Stimulated activated effector memory CD8-positive, alpha-beta T cell treated with anti-CD3 and anti-CD28 coated beads, Interleukin-12 subunit alpha, Interleukin-12 subunit beta, amount 100 ng/mL, for 72 hours (primary cell): Measurements from ENCODE around the gene INTS11.
A peak's percentile ranks its signal among the peaks of the same experiment; 100 is the strongest.

ENCODE experiments used
- ATAC-seq: fragments of 150-1000 bp; cut with Tn5 transposase; 2 replicates; pipeline ENCODE4 v1.10.0; 2021
- DNase-seq, 2 donors: peaks; one replicate each; pipeline ENCODE4 v3.0.0; 2021 to 2022; ENCODE audit warnings: low spot score in 2 of 2
- H3K27ac Mint-ChIP-seq: one replicate; pipeline ENCODE4 v1.8.0; 2022; ENCODE audit warnings: mild to moderate bottlenecking, mixed read lengths
- H3K36me3 Mint-ChIP-seq: one replicate; pipeline ENCODE4 v1.8.0; 2022; ENCODE audit warnings: mild to moderate bottlenecking, mixed read lengths
- H3K4me1 Mint-ChIP-seq: one replicate; pipeline ENCODE4 v1.8.0; 2022; ENCODE audit warnings: mixed read lengths
- H3K4me3 Mint-ChIP-seq: one replicate; pipeline ENCODE4 v1.8.0; 2022; ENCODE audit warnings: mild to moderate bottlenecking, mixed read lengths
- H3K9me3 Mint-ChIP-seq: one replicate; pipeline ENCODE4 v1.8.0; 2022; ENCODE audit warnings: mixed read lengths

INTS11 gene

DNA sequence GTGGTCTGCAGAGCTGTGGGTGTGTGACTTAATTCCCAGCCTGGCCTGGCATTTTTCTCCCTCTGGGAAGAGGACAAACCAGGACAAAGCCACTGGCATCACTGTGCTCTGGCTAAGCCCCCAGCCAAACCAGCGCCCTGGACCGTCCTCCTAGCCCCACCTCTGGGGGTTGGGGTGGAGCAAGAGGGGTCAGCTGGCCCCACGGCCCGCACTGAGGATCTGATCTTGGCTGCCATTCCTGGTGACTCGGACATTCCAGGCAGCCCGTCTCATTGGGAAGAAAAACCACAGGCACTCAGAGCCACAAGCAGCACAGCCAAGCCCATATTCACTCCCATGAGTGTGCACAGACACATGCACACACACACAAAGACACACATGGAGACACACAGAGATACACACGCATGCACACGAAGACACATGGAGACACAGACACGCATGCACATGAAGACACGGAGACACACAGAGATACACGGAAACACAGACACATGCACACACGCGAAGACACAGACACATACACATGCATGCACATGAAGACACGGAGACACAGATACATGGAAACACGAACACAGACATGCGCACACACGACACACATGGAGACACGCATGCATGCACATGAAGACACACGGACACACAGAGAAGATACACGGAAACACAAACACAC, 36.2 kb upstream of the INTS11 start:
- Mint-ChIP-seq H3K36me3 (no peaks in the 10 kb centered on the region), H3K9me3 (no peaks in the 10 kb centered on the region)
- no peak for ATAC-seq

DNA sequence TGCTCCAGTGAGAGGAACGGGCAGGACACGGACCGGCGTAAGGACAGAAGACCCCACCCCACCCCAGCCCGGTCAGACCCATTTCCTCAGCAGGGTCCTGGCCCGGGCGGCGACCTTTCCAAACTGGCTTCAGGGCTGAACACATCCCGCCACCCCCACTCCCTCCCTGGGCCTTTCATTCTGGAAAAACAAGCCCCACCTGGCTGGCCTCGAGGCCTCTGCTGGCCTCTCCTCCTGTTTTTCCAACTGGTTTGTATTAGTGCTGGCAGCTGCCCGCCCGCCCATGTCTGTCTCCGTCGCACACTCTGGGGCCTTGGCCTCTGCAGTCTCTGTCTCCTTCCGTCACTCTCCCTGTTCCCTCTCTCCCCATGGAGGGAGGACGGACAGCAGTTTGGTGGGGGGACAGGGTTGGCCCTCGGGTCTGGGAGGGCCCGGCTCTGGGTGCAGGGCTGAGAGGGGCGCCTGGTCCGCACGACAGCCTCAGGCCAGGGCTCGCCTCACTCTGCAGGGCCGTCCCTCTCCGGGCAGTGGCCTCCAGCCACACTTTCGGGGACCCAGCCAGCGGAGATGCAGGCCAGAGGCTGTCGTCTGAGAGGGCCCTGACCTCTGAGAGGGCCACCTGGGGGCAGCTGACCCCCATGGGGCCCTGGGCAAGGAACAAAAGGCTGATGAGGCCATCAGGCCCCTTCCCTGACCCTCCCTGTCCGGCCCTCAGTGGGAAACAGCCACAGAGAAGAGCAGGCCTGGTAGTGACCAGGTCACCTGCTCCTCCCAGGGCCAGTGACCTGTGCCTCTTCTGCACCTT, 35.4 kb upstream of the INTS11 start:
- H3K36me3 Mint-ChIP-seq: no peaks in the 10 kb centered on the region
- no peak for DNase-seq
- peaks cover 5% of the 10 kb centered on the region for H3K4me1 Mint-ChIP-seq
- H3K27ac Mint-ChIP-seq: no peak overlapping the region
- no peak overlapping the region for H3K4me3 Mint-ChIP-seq
- H3K9me3 Mint-ChIP-seq: no peaks in the 10 kb centered on the region
- ATAC-seq: no peak

More for the DNA sequence above, 36.2 kb upstream of the INTS11 start:
- Mint-ChIP-seq H3K4me1 (peaks cover 5% of the 10 kb centered on the region), H3K27ac (no peak overlapping the region), H3K4me3 (no peak overlapping the region)
- no peak for DNase-seq

GRCh38 chr1:1359308-1359663, 34.8 kb upstream of the INTS11 start:
- H3K4me3 Mint-ChIP-seq: no peak overlapping the region
- no peaks in the 10 kb centered on the region for H3K9me3 Mint-ChIP-seq
- DNase-seq (no peak), ATAC-seq (peak; percentile 27)
- H3K36me3 Mint-ChIP-seq: no peaks in the 10 kb centered on the region
- peaks cover 5% of the 10 kb centered on the region for H3K4me1 Mint-ChIP-seq
- no peak overlapping the region for H3K27ac Mint-ChIP-seq

GRCh38 chr1:1358433-1359271, 34.2 kb upstream of the INTS11 start, which contains the start of gene MXRA8:
Gene MXRA8 (minus strand): TSS chr1:1358555. CDS start chr1:1358504, 51 bp downstream.
- Mint-ChIP-seq H3K4me3 (no peak within 1 kb of the TSS), H3K27ac (no peak within 1 kb of the TSS), H3K9me3 (no peaks in the 10 kb centered on the region), H3K4me1 (peaks cover 5% of the 10 kb centered on the region), H3K36me3 (no peaks in the 10 kb centered on the region)
- DNase-seq: no peak
- no peak for ATAC-seq

GRCh38 chr1:1357871-1358432, 33.5 kb upstream of the INTS11 start:
- no peak for ATAC-seq

DNA sequence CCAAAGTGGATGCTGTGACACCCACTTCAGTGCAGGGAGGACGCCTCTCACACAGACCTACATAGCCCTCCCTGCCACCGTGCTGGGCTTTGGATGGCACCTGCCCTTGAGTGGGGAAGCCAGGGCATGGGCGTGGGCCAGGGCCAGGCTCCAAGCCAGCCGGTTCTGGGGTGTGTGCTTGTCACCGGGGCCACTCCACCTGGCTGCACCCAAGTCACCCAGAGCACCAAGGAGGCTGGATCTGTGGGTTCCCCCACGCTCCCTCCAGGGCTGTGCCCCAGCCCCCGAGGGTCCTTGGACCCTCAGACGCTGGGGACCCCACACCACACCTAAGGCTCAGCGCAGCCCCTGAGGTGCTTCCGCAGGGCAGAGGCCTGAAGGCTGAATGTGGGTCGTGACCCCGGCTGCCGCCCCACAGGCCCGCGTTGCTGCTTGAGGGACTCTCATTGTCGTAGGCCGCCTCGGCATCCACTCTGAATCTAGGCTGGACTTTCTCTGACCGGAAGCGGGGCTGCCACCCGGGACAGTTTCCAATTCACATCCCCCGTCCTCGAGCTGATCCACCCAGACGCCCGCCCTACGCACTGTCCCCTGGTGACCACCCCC, 32.4 kb upstream of the INTS11 start:
- Mint-ChIP-seq H3K36me3 (no peaks in the 10 kb centered on the region), H3K27ac (no peak overlapping the region), H3K9me3 (no peaks in the 10 kb centered on the region), H3K4me1 (peaks cover 12% of the 10 kb centered on the region), H3K4me3 (no peak overlapping the region)
- ATAC-seq (peak; percentile 24), DNase-seq (no peak)

More at GRCh38 chr1:1357871-1358432, 33.5 kb upstream of the INTS11 start:
- Mint-ChIP-seq H3K4me1 (peaks cover 5% of the 10 kb centered on the region), H3K36me3 (no peaks in the 10 kb centered on the region), H3K4me3 (no peak overlapping the region), H3K27ac (no peak overlapping the region), H3K9me3 (no peaks in the 10 kb centered on the region)
- DNase-seq: no peak

DNA sequence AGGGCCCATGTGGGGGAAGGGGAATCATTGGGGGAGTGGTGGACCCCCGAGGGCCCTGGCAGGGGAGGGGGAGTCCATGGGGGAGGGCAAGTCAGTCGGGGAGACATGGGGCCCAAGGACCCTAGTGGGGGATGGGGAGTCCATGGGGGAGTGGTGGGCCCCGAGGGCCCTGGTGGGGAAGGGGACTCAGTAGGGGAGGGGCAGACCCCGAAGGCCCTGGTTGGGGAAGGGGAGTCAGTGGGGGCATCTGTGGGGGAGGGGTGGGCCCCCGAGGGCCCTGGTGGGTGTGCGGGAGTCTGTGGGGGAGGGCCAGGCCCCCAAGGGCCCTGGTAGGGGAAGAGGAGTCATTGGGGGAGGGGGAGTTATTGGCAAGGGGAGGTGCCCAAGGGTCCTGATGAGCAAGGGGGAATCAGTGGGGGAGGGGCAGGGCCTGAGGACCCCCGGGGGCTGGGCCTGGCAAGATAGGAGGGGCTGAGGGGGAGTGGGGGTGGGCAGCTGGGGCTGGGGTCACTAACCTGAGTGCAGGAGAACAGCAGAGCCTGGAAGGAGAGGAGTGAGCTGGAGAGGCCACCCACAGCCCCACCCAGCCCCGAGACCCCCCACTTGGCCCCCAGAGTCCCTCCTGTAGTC, 31.8 kb upstream of the INTS11 start:
- ATAC-seq (no peak), DNase-seq (no peak)
- H3K4me3 Mint-ChIP-seq: no peak overlapping the region
- no peak overlapping the region for H3K27ac Mint-ChIP-seq
- H3K4me1 Mint-ChIP-seq: peaks cover 13% of the 10 kb centered on the region
- no peaks in the 10 kb centered on the region for H3K36me3 Mint-ChIP-seq
- no peaks in the 10 kb centered on the region for H3K9me3 Mint-ChIP-seq

DNA sequence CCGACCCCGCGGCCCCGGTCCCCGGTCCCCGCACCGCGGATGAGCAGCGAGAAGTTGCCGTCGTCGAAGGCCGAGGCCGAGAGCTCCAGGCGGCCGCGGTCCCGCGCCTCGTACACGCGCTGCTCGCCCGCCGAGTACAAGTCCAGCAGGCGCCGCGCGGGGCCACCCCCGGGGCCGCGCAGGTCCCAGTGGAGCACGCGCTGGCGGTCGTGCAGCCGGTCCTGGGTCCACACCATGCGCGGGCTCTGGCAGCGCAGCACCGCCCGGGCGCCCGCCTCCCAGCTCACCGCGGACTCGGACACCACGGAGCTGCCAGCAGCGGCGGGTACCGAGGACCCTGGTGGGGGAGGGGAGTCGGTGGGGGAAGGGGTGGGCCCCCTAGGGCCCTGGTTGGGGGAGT, 31.0 kb upstream of the INTS11 start:
- H3K36me3 Mint-ChIP-seq: no peaks in the 10 kb centered on the region
- no peak overlapping the region for H3K4me3 Mint-ChIP-seq
- no peaks in the 10 kb centered on the region for H3K9me3 Mint-ChIP-seq
- peak; percentile 42 for ATAC-seq
- no peak overlapping the region for H3K27ac Mint-ChIP-seq
- H3K4me1 Mint-ChIP-seq: peaks cover 13% of the 10 kb centered on the region
- DNase-seq: no peak

DNA sequence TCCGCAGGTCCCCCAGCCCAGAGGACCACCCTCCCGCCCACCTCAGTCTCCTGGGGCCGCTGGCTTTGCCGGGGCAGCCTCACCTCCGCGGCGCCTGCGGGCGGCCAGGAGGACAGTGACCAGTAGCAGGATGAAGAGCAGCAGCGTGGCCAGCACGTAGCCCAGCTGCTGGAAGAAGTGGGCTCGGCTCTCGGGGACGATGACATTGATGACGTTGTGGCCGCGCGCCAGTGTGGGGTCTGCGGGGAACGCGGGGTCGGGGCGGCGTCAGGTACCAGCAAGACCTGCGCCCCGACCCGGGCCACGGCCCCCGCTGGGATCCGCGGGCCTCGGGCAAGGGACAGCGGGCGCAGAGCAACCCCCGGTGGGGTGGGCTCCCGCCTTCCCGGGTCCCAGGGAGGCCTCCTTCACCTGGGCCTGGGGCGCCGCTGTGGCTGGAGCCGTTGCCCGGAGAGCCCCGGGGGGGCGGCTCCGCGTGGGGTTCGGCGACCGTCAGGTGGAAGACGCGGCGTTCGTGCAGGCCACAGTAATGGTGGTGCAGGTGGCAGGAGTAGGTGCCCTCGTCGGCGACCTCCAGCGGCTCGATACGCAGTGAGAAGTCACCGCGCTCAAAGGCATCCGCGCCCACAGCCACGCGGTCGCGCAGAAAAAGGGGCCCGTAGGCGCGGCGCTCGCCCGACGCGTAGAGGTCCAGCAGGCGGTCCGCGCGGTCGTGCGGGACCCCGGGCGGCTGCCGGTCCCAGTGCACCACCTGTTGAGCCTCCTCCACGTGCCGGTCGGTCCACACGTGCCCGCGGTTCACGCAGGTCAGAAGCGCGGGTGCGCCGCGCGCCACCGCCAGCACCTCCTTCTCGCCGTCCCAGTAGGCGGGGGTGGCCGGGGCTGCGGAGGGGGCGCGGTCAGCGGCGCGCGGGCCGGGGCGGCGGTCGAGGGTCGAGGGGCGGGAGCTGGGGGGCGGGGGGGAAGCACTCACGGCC, 30.1 kb upstream of the INTS11 start:
- Mint-ChIP-seq H3K27ac (no peak overlapping the region), H3K4me1 (peaks cover 13% of the 10 kb centered on the region), H3K4me3 (peak overlapping the region; percentile 18), H3K36me3 (no peaks in the 10 kb centered on the region), H3K9me3 (no peaks in the 10 kb centered on the region)
- ATAC-seq: no peak
- no peak for DNase-seq

DNA sequence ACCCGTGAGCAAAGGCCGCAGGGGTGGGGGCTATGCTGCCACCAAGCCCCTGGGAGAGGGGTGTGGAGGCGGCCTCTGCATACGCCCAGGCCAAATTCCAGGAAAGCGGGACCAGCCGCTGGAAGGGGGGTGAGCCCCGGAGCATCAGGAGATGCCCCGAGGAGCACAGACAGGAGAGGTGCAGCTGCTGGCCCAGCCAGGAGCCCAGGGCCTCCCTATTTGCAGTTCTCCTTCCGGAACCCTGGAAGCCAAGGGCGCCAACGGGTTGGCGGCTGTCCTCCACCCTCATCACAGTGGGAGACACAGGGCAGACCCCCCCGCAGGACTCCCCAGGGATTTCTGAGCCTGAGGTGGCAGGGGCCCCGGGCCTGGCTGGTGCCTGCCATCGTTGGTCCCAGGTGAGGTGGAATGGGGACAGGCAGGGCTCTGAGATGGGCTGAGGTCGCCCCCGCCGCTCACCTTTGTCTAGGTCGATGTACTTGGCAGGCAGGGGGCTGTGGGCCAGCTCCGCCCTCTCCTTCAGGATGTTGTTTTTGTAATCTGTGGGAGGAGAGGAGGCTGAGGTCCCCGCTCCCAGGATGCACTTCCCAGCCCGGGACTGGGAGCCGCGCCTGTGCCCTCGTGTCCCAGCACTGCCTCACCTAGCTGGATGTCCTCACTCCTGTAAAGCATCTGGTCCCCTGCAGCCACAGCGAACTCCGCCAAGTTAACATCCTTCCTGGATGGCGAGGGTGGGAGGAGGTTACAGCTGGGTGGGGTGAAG, 29.1 kb upstream of the INTS11 start:
- DNase-seq: no peak
- Mint-ChIP-seq H3K4me1 (peaks cover 7% of the 10 kb centered on the region), H3K9me3 (no peaks in the 10 kb centered on the region), H3K36me3 (no peaks in the 10 kb centered on the region), H3K27ac (no peak overlapping the region), H3K4me3 (peak overlapping the region; percentile 18)
- no peak for ATAC-seq

- peaks cover 7% of the 10 kb centered on the region for H3K4me1 Mint-ChIP-seq
- H3K9me3 Mint-ChIP-seq: no peaks in the 10 kb centered on the region
- no peak for ATAC-seq
- no peak for DNase-seq
- H3K36me3 Mint-ChIP-seq: no peaks in the 10 kb centered on the region
- H3K4me3 Mint-ChIP-seq: peak overlapping the region; percentile 61
- no peak overlapping the region for H3K27ac Mint-ChIP-seq
Measured at GRCh38 chr1:1352786-1353388, 28.4 kb upstream of the INTS11 start.

- peaks cover 17% of the 10 kb centered on the region for H3K4me1 Mint-ChIP-seq
- no peak for ATAC-seq
- no peaks in the 10 kb centered on the region for H3K9me3 Mint-ChIP-seq
- no peak for DNase-seq
- no peaks in the 10 kb centered on the region for H3K36me3 Mint-ChIP-seq
- H3K4me3 Mint-ChIP-seq: peak overlapping the region; percentile 61
- peak overlapping the region; percentile 29 for H3K27ac Mint-ChIP-seq
Measured at GRCh38 chr1:1351511-1352427, 27.3 kb upstream of the INTS11 start.
